Measurements from ENCODE around the gene SDCCAG8.

DNA sequence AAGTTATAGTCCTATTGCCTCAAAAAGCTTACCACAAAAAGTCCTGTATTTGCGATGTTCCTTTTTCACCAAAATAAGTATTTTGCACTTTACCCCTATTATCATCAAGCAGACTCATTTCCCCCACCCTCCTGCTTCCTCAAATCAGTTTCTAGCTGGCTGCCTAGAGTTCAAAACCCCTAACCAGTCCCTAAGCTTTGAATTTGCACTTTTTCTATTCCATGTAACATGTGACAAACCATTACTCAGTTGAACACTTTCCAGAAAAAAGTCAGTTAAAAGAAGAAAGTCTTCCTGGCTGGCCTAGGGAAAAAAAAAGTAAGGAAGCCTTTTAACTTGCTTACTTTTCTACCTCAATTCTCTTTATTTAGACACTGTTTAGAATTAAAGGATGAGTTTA lies 8.9 kb upstream of the SDCCAG8 start:
- TF ChIP-seq POLR2A (IDR thresholded peaks at IDR 0.05), result no peak
- TF ChIP-seq, protein P1, sequence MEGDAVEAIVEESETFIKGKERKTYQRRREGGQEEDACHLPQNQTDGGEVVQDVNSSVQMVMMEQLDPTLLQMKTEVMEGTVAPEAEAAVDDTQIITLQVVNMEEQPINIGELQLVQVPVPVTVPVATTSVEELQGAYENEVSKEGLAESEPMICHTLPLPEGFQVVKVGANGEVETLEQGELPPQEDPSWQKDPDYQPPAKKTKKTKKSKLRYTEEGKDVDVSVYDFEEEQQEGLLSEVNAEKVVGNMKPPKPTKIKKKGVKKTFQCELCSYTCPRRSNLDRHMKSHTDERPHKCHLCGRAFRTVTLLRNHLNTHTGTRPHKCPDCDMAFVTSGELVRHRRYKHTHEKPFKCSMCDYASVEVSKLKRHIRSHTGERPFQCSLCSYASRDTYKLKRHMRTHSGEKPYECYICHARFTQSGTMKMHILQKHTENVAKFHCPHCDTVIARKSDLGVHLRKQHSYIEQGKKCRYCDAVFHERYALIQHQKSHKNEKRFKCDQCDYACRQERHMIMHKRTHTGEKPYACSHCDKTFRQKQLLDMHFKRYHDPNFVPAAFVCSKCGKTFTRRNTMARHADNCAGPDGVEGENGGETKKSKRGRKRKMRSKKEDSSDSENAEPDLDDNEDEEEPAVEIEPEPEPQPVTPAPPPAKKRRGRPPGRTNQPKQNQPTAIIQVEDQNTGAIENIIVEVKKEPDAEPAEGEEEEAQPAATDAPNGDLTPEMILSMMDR (IDR thresholded peaks at IDR 0.05), result no peak

Measured in esophagus squamous epithelium (tissue), 4 donors.